ENCODE results near the gene CCDC33.

DNA sequence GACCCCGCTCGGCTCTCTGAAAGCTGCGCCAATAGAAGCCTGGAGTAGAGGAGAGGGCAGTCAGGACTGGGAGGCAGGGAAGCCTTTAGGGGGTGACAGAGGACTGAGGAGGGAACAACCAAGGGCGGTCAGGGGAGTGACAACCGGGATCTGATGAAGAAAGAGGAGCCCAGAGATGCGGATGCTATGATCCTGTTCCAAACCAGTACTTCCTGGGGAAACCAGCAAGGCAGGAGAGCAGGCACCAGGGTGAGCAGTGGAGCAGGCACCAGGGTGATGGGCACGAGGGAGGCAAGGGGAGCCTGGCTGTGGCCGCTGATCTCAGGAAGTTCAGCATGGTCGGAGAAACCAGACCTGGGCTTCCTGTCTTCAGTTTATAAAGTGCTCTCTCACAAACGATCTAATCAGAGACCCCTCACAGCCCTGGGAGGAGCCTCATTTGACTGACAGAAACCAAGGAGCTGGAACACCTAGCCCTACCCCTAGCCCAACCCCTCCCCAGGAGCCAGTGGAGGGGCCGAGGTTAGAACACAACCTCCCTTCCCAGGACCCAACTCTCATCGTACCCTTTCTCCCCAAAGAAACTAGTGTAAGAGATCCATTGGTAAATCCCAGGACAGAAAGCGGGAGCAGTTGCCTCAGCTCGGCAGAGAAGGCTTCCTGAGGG is 34.9 kb downstream of the CCDC33 start:
- TF ChIP-seq, protein P1, sequence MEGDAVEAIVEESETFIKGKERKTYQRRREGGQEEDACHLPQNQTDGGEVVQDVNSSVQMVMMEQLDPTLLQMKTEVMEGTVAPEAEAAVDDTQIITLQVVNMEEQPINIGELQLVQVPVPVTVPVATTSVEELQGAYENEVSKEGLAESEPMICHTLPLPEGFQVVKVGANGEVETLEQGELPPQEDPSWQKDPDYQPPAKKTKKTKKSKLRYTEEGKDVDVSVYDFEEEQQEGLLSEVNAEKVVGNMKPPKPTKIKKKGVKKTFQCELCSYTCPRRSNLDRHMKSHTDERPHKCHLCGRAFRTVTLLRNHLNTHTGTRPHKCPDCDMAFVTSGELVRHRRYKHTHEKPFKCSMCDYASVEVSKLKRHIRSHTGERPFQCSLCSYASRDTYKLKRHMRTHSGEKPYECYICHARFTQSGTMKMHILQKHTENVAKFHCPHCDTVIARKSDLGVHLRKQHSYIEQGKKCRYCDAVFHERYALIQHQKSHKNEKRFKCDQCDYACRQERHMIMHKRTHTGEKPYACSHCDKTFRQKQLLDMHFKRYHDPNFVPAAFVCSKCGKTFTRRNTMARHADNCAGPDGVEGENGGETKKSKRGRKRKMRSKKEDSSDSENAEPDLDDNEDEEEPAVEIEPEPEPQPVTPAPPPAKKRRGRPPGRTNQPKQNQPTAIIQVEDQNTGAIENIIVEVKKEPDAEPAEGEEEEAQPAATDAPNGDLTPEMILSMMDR (IDR thresholded peaks at IDR 0.05) = no peak
- TF ChIP-seq POLR2AphosphoS5 (IDR thresholded peaks at IDR 0.05) (no peak), POLR2A (IDR thresholded peaks at IDR 0.05; ENCODE audit: low read depth) (no peak)
